H9 (cell line): ENCODE data around the gene AFF1. TPM values are rescaled to one million over a fixed set of nuclear protein-coding genes. Genes with fewer than 3 reads are reported as not detected.

ENCODE experiments used
- DNase-seq: peaks from one replicate; pipeline ENCODE4 v3.0.0-alpha.2; 2017
- H2AFZ ChIP-seq: one replicate; pipeline ENCODE4 v1.6.1; 2013; ENCODE audit warnings: mild to moderate bottlenecking, low read length, control low read depth, moderate library complexity
- H2AK5ac ChIP-seq: 2 replicates; pipeline ENCODE4 v1.6.1; 2013; ENCODE audit warnings: low read length, control low read depth, mixed read lengths; ENCODE audit not compliant: insufficient read length
- H2BK120ac ChIP-seq: one replicate; pipeline ENCODE4 v1.6.1; 2013; ENCODE audit warnings: low read depth, mild to moderate bottlenecking, low read length, control low read depth, inconsistent platforms; ENCODE audit not compliant: poor library complexity, severe bottlenecking
- H2BK12ac ChIP-seq: 2 replicates; pipeline ENCODE4 v1.6.1; 2013; ENCODE audit warnings: low read length, control low read depth, mixed read lengths, low read depth; ENCODE audit not compliant: insufficient read length
- H2BK15ac ChIP-seq: 2 replicates; pipeline ENCODE4 v1.6.1; 2013; ENCODE audit warnings: low read depth, low read length, control low read depth
- H2BK20ac ChIP-seq: one replicate; pipeline ENCODE4 v1.6.1; 2013; ENCODE audit warnings: low read depth, mild to moderate bottlenecking, low read length, control low read depth, inconsistent platforms; ENCODE audit not compliant: poor library complexity, severe bottlenecking
- H2BK5ac ChIP-seq: 2 replicates; pipeline ENCODE4 v1.6.1; 2013; ENCODE audit warnings: low read length, control low read depth, mixed read lengths; ENCODE audit not compliant: insufficient read length
- H3K14ac ChIP-seq: 2 replicates; pipeline ENCODE4 v1.6.1; 2013; ENCODE audit warnings: low read length, control low read depth; ENCODE audit not compliant: insufficient read depth
- H3K18ac ChIP-seq: 2 replicates; pipeline ENCODE4 v1.6.1; 2013; ENCODE audit warnings: low read depth, mild to moderate bottlenecking, mixed read lengths, low read length, control low read depth; ENCODE audit not compliant: insufficient read length
- H3K23ac ChIP-seq: 2 replicates; pipeline ENCODE4 v1.6.1; 2013; ENCODE audit warnings: low read length, control low read depth, mixed read lengths, low read depth; ENCODE audit not compliant: insufficient read length
- H3K23me2 ChIP-seq: 2 replicates; pipeline ENCODE4 v1.6.1; 2013; ENCODE audit warnings: low read depth, mild to moderate bottlenecking, mixed read lengths, low read length, control low read depth; ENCODE audit not compliant: insufficient read length, poor library complexity, severe bottlenecking
- H3K27ac ChIP-seq: 2 replicates; pipeline ENCODE4 v1.5.1; 2013; ENCODE audit warnings: low read length, control low read depth, mixed read lengths, low read depth; ENCODE audit not compliant: insufficient read length
- H3K27me3 ChIP-seq: 2 replicates; pipeline ENCODE4 v1.6.1; 2013; ENCODE audit warnings: low read length, control low read depth, inconsistent platforms; ENCODE audit not compliant: insufficient read depth
- H3K4ac ChIP-seq: 2 replicates; pipeline ENCODE4 v1.6.1; 2013; ENCODE audit warnings: low read depth, mild to moderate bottlenecking, control low read depth, inconsistent platforms, low read length, moderate library complexity
- H3K4me1 ChIP-seq: 2 replicates; pipeline ENCODE4 v1.6.1; 2013; ENCODE audit warnings: low read length, control low read depth, inconsistent platforms; ENCODE audit not compliant: insufficient read depth
- H3K4me2 ChIP-seq: 2 replicates; pipeline ENCODE4 v1.6.1; 2013; ENCODE audit warnings: low read length, control low read depth, mixed read lengths; ENCODE audit not compliant: insufficient read length, insufficient read depth
- H3K56ac ChIP-seq: 2 replicates; pipeline ENCODE4 v1.6.1; 2013; ENCODE audit warnings: low read depth, mild to moderate bottlenecking, mixed read lengths, low read length, control low read depth; ENCODE audit not compliant: insufficient read length
- H3K79me1 ChIP-seq: 2 replicates; pipeline ENCODE4 v1.6.1; 2013; ENCODE audit warnings: low read depth, mild to moderate bottlenecking, moderate library complexity, low read length, control low read depth, inconsistent platforms; ENCODE audit not compliant: insufficient read depth, poor library complexity, severe bottlenecking
- H3K79me2 ChIP-seq: 2 replicates; pipeline ENCODE4 v1.6.1; 2013; ENCODE audit warnings: low read length, control low read depth, inconsistent platforms; ENCODE audit not compliant: insufficient read depth
- H3K9ac ChIP-seq: 2 replicates; pipeline ENCODE4 v1.6.1; 2013; ENCODE audit warnings: low read length, control low read depth, mixed read lengths; ENCODE audit not compliant: insufficient read length; ENCODE audit errors: extremely low read depth
- H3K9me3 ChIP-seq: one replicate; pipeline ENCODE4 v1.6.1; 2013; ENCODE audit warnings: low read depth, low read length, inconsistent platforms; ENCODE audit not compliant: control insufficient read depth
- H3T11ph ChIP-seq: one replicate; pipeline ENCODE4 v1.6.1; 2013; ENCODE audit warnings: mild to moderate bottlenecking, low read length, control low read depth, inconsistent platforms
- H4K20me1 ChIP-seq: one replicate; pipeline ENCODE4 v1.6.1; 2013; ENCODE audit not compliant: control insufficient read depth, insufficient read length, insufficient read depth
- H4K5ac ChIP-seq: 2 replicates; pipeline ENCODE4 v1.6.1; 2013; ENCODE audit warnings: low read depth, mild to moderate bottlenecking, mixed read lengths, low read length, control low read depth; ENCODE audit not compliant: insufficient read length
- H4K8ac ChIP-seq: replicated peaks from 2 replicates; pipeline ENCODE4 v1.6.1; 2013; ENCODE audit warnings: low read length, control low read depth, mixed read lengths, low read depth; ENCODE audit not compliant: insufficient read length
- H4K91ac ChIP-seq: 2 replicates; pipeline ENCODE4 v1.6.1; 2013; ENCODE audit warnings: low read depth, mild to moderate bottlenecking, moderate library complexity, mixed read lengths, low read length, control low read depth; ENCODE audit not compliant: insufficient read length
- H3K27ac Mint-ChIP-seq, 3 experiments: 2 replicates in 2 of 3; 3 replicates in 1 of 3; pipeline ENCODE4 v1.8.0; 2020 to 2021; ENCODE audit warnings: mixed read lengths in 3 of 3, mild to moderate bottlenecking in 1 of 3, moderate library complexity in 1 of 3
- H3K27me3 Mint-ChIP-seq: 2 replicates; pipeline ENCODE4 v1.8.0; 2021; ENCODE audit warnings: low read depth, mild to moderate bottlenecking, moderate library complexity, mixed read lengths
- H3K36me3 Mint-ChIP-seq, 3 experiments: 2 replicates in 2 of 3; 3 replicates in 1 of 3; pipeline ENCODE4 v1.8.0; 2020 to 2021; ENCODE audit warnings: low read depth in 3 of 3, mixed read lengths in 3 of 3; ENCODE audit not compliant: insufficient read depth in 1 of 3
- H3K4me1 Mint-ChIP-seq, 2 experiments: 2 replicates each; pipeline ENCODE4 v1.8.0; 2020; ENCODE audit warnings: mixed read lengths in 2 of 2
- H3K4me3 Mint-ChIP-seq, 2 experiments: 2 replicates in 1 of 2; 3 replicates in 1 of 2; pipeline ENCODE4 v1.8.0; 2020 to 2021; ENCODE audit warnings: mild to moderate bottlenecking in 2 of 2, mixed read lengths in 2 of 2, moderate library complexity in 1 of 2
- H3K9me3 Mint-ChIP-seq, 2 experiments: 2 replicates in 1 of 2; 3 replicates in 1 of 2; pipeline ENCODE4 v1.8.0; 2020; ENCODE audit warnings: mild to moderate bottlenecking in 2 of 2, mixed read lengths in 2 of 2, moderate library complexity in 1 of 2
- WGBS: extraction: QIAGEN DNeasy Blood & Tissue Kit; methylation state at CpG from one replicate; pipeline ENCODE4 v1.1.7; 2013; ENCODE audit warnings: missing lambda C conversion rate, low lambda C conversion rate, mixed read lengths; ENCODE audit not compliant: insufficient read length; ENCODE audit errors: extremely low coverage; 5-methylcytosine and 5-hydroxymethylcytosine counted together
- total RNA-seq: library from RNA; stranded (reverse); gene quantifications from 2 replicates; pipeline ENCODE4 v1.2.1, GENCODE V29; 2021
- TF ChIP-seq, protein P1 (sequence below): fragments of 200-600 bp; sonication (generic); conservative IDR thresholded peaks from 3 replicates; pipeline ENCODE4 v1.8.0; 2021; ENCODE audit warnings: antibody characterized with exemption, mild to moderate bottlenecking

The AFF1 gene
- total RNA-seq, 1 experiment from 2014 or later: 74.5 TPM

DNA sequence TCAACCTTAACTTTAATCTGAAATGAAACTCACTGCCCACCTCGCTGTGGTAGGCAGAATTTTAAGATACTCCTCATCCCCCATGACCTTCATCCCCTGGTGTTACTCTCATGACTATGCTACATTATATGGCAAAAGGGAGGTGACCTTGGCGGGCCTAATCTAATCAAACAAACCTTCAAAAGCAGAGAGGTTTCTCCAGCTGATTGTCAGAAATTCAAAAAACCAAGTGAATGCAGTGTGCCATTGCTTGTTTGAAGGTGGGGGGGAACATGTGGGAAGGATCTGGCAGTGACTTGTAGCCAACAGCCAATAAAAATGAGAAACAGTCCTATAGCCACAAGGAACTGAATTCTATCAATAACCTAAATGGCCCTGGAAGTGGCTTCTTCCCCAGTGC lies 237.1 kb downstream of the AFF1 start:
- no peaks in the 10 kb centered on the region; the same call in 1 of the 2 replicates for H3K27me3 ChIP-seq
- H3K4me1 ChIP-seq: no peaks in the 10 kb centered on the region
- H4K91ac ChIP-seq: no peak overlapping the region
- no peak overlapping the region for H4K5ac ChIP-seq
- H3K4ac ChIP-seq: no peak overlapping the region
- H3K4me1 Mint-ChIP-seq: no peaks in the 10 kb centered on the region
- H3K79me1 ChIP-seq: no peaks in the 10 kb centered on the region
- H3K56ac ChIP-seq: no peak overlapping the region
- no peak overlapping the region for H3K4me3 Mint-ChIP-seq
- H3K79me2 ChIP-seq: no peaks in the 10 kb centered on the region
- H2BK120ac ChIP-seq: no peak overlapping the region
- no peak overlapping the region for H2BK15ac ChIP-seq
- H4K8ac ChIP-seq: no peak overlapping the region
- no peaks in the 10 kb centered on the region; a peak in 2 of 7 replicates for H3K36me3 Mint-ChIP-seq
- no peak overlapping the region for H2AFZ ChIP-seq
- H3K23ac ChIP-seq: no peak overlapping the region
- H3K9me3 ChIP-seq: no peaks in the 10 kb centered on the region
- H2BK5ac ChIP-seq: no peak overlapping the region
- H3K14ac ChIP-seq: no peak overlapping the region
- H3T11ph ChIP-seq: no peak overlapping the region
- H2BK20ac ChIP-seq: no peak overlapping the region
- H3K18ac ChIP-seq: no peak overlapping the region
- TF ChIP-seq, protein P1, sequence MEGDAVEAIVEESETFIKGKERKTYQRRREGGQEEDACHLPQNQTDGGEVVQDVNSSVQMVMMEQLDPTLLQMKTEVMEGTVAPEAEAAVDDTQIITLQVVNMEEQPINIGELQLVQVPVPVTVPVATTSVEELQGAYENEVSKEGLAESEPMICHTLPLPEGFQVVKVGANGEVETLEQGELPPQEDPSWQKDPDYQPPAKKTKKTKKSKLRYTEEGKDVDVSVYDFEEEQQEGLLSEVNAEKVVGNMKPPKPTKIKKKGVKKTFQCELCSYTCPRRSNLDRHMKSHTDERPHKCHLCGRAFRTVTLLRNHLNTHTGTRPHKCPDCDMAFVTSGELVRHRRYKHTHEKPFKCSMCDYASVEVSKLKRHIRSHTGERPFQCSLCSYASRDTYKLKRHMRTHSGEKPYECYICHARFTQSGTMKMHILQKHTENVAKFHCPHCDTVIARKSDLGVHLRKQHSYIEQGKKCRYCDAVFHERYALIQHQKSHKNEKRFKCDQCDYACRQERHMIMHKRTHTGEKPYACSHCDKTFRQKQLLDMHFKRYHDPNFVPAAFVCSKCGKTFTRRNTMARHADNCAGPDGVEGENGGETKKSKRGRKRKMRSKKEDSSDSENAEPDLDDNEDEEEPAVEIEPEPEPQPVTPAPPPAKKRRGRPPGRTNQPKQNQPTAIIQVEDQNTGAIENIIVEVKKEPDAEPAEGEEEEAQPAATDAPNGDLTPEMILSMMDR: no peak
- no peak for DNase-seq
- no CpG with 5 or more reads among the region's 2 CpGs for WGBS
- H2AK5ac ChIP-seq: no peak overlapping the region
- H3K4me2 ChIP-seq: no peak overlapping the region
- H4K20me1 ChIP-seq: no peaks in the 10 kb centered on the region
- H3K27me3 Mint-ChIP-seq: no peaks in the 10 kb centered on the region
- H3K27ac ChIP-seq: no peak overlapping the region
- no peak overlapping the region for H3K9ac ChIP-seq
- H3K9me3 Mint-ChIP-seq: no peaks in the 10 kb centered on the region
- H2BK12ac ChIP-seq: no peak overlapping the region
- no peak overlapping the region for H3K27ac Mint-ChIP-seq
- no peaks in the 10 kb centered on the region for H3K23me2 ChIP-seq
